H9 (cell line): ENCODE measurements around the gene COQ8B. TPM values are rescaled to one million over a fixed set of nuclear protein-coding genes. Genes with fewer than 3 reads are reported as not detected.

ENCODE experiments used
- DNase-seq: peaks from one replicate; pipeline ENCODE4 v3.0.0-alpha.2; 2017
- H2AFZ ChIP-seq: one replicate; pipeline ENCODE4 v1.6.1; 2013; ENCODE audit warnings: mild to moderate bottlenecking, low read length, control low read depth, moderate library complexity
- H2AK5ac ChIP-seq: 2 replicates; pipeline ENCODE4 v1.6.1; 2013; ENCODE audit warnings: low read length, control low read depth, mixed read lengths; ENCODE audit not compliant: insufficient read length
- H2BK120ac ChIP-seq: one replicate; pipeline ENCODE4 v1.6.1; 2013; ENCODE audit warnings: low read depth, mild to moderate bottlenecking, low read length, control low read depth, inconsistent platforms; ENCODE audit not compliant: poor library complexity, severe bottlenecking
- H2BK12ac ChIP-seq: 2 replicates; pipeline ENCODE4 v1.6.1; 2013; ENCODE audit warnings: low read length, control low read depth, mixed read lengths, low read depth; ENCODE audit not compliant: insufficient read length
- H2BK15ac ChIP-seq: 2 replicates; pipeline ENCODE4 v1.6.1; 2013; ENCODE audit warnings: low read depth, low read length, control low read depth
- H2BK20ac ChIP-seq: one replicate; pipeline ENCODE4 v1.6.1; 2013; ENCODE audit warnings: low read depth, mild to moderate bottlenecking, low read length, control low read depth, inconsistent platforms; ENCODE audit not compliant: poor library complexity, severe bottlenecking
- H2BK5ac ChIP-seq: 2 replicates; pipeline ENCODE4 v1.6.1; 2013; ENCODE audit warnings: low read length, control low read depth, mixed read lengths; ENCODE audit not compliant: insufficient read length
- H3K14ac ChIP-seq: 2 replicates; pipeline ENCODE4 v1.6.1; 2013; ENCODE audit warnings: low read length, control low read depth; ENCODE audit not compliant: insufficient read depth
- H3K18ac ChIP-seq: 2 replicates; pipeline ENCODE4 v1.6.1; 2013; ENCODE audit warnings: low read depth, mild to moderate bottlenecking, mixed read lengths, low read length, control low read depth; ENCODE audit not compliant: insufficient read length
- H3K23ac ChIP-seq: 2 replicates; pipeline ENCODE4 v1.6.1; 2013; ENCODE audit warnings: low read length, control low read depth, mixed read lengths, low read depth; ENCODE audit not compliant: insufficient read length
- H3K23me2 ChIP-seq: 2 replicates; pipeline ENCODE4 v1.6.1; 2013; ENCODE audit warnings: low read depth, mild to moderate bottlenecking, mixed read lengths, low read length, control low read depth; ENCODE audit not compliant: insufficient read length, poor library complexity, severe bottlenecking
- H3K27ac ChIP-seq: 2 replicates; pipeline ENCODE4 v1.5.1; 2013; ENCODE audit warnings: low read length, control low read depth, mixed read lengths, low read depth; ENCODE audit not compliant: insufficient read length
- H3K27me3 ChIP-seq: 2 replicates; pipeline ENCODE4 v1.6.1; 2013; ENCODE audit warnings: low read length, control low read depth, inconsistent platforms; ENCODE audit not compliant: insufficient read depth
- H3K4ac ChIP-seq: 2 replicates; pipeline ENCODE4 v1.6.1; 2013; ENCODE audit warnings: low read depth, mild to moderate bottlenecking, control low read depth, inconsistent platforms, low read length, moderate library complexity
- H3K4me1 ChIP-seq: 2 replicates; pipeline ENCODE4 v1.6.1; 2013; ENCODE audit warnings: low read length, control low read depth, inconsistent platforms; ENCODE audit not compliant: insufficient read depth
- H3K4me2 ChIP-seq: 2 replicates; pipeline ENCODE4 v1.6.1; 2013; ENCODE audit warnings: low read length, control low read depth, mixed read lengths; ENCODE audit not compliant: insufficient read length, insufficient read depth
- H3K56ac ChIP-seq: 2 replicates; pipeline ENCODE4 v1.6.1; 2013; ENCODE audit warnings: low read depth, mild to moderate bottlenecking, mixed read lengths, low read length, control low read depth; ENCODE audit not compliant: insufficient read length
- H3K79me1 ChIP-seq: 2 replicates; pipeline ENCODE4 v1.6.1; 2013; ENCODE audit warnings: low read depth, mild to moderate bottlenecking, moderate library complexity, low read length, control low read depth, inconsistent platforms; ENCODE audit not compliant: insufficient read depth, poor library complexity, severe bottlenecking
- H3K79me2 ChIP-seq: 2 replicates; pipeline ENCODE4 v1.6.1; 2013; ENCODE audit warnings: low read length, control low read depth, inconsistent platforms; ENCODE audit not compliant: insufficient read depth
- H3K9ac ChIP-seq: 2 replicates; pipeline ENCODE4 v1.6.1; 2013; ENCODE audit warnings: low read length, control low read depth, mixed read lengths; ENCODE audit not compliant: insufficient read length; ENCODE audit errors: extremely low read depth
- H3K9me3 ChIP-seq: one replicate; pipeline ENCODE4 v1.6.1; 2013; ENCODE audit warnings: low read depth, low read length, inconsistent platforms; ENCODE audit not compliant: control insufficient read depth
- H3T11ph ChIP-seq: one replicate; pipeline ENCODE4 v1.6.1; 2013; ENCODE audit warnings: mild to moderate bottlenecking, low read length, control low read depth, inconsistent platforms
- H4K20me1 ChIP-seq: one replicate; pipeline ENCODE4 v1.6.1; 2013; ENCODE audit not compliant: control insufficient read depth, insufficient read length, insufficient read depth
- H4K5ac ChIP-seq: 2 replicates; pipeline ENCODE4 v1.6.1; 2013; ENCODE audit warnings: low read depth, mild to moderate bottlenecking, mixed read lengths, low read length, control low read depth; ENCODE audit not compliant: insufficient read length
- H4K8ac ChIP-seq: replicated peaks from 2 replicates; pipeline ENCODE4 v1.6.1; 2013; ENCODE audit warnings: low read length, control low read depth, mixed read lengths, low read depth; ENCODE audit not compliant: insufficient read length
- H4K91ac ChIP-seq: 2 replicates; pipeline ENCODE4 v1.6.1; 2013; ENCODE audit warnings: low read depth, mild to moderate bottlenecking, moderate library complexity, mixed read lengths, low read length, control low read depth; ENCODE audit not compliant: insufficient read length
- H3K27ac Mint-ChIP-seq, 3 experiments: 2 replicates in 2 of 3; 3 replicates in 1 of 3; pipeline ENCODE4 v1.8.0; 2020 to 2021; ENCODE audit warnings: mixed read lengths in 3 of 3, mild to moderate bottlenecking in 1 of 3, moderate library complexity in 1 of 3
- H3K27me3 Mint-ChIP-seq: 2 replicates; pipeline ENCODE4 v1.8.0; 2021; ENCODE audit warnings: low read depth, mild to moderate bottlenecking, moderate library complexity, mixed read lengths
- H3K36me3 Mint-ChIP-seq, 3 experiments: 2 replicates in 2 of 3; 3 replicates in 1 of 3; pipeline ENCODE4 v1.8.0; 2020 to 2021; ENCODE audit warnings: low read depth in 3 of 3, mixed read lengths in 3 of 3; ENCODE audit not compliant: insufficient read depth in 1 of 3
- H3K4me1 Mint-ChIP-seq, 2 experiments: 2 replicates each; pipeline ENCODE4 v1.8.0; 2020; ENCODE audit warnings: mixed read lengths in 2 of 2
- H3K4me3 Mint-ChIP-seq, 2 experiments: 2 replicates in 1 of 2; 3 replicates in 1 of 2; pipeline ENCODE4 v1.8.0; 2020 to 2021; ENCODE audit warnings: mild to moderate bottlenecking in 2 of 2, mixed read lengths in 2 of 2, moderate library complexity in 1 of 2
- H3K9me3 Mint-ChIP-seq, 2 experiments: 2 replicates in 1 of 2; 3 replicates in 1 of 2; pipeline ENCODE4 v1.8.0; 2020; ENCODE audit warnings: mild to moderate bottlenecking in 2 of 2, mixed read lengths in 2 of 2, moderate library complexity in 1 of 2
- CTCF ChIP-seq: fragments of 200-600 bp; sonication (generic); conservative IDR thresholded peaks from 3 replicates; pipeline ENCODE4 v1.8.0; 2021; ENCODE audit warnings: antibody characterized with exemption, mild to moderate bottlenecking
- WGBS: extraction: QIAGEN DNeasy Blood & Tissue Kit; methylation state at CpG from one replicate; pipeline ENCODE4 v1.1.7; 2013; ENCODE audit warnings: missing lambda C conversion rate, low lambda C conversion rate, mixed read lengths; ENCODE audit not compliant: insufficient read length; ENCODE audit errors: extremely low coverage; 5-methylcytosine and 5-hydroxymethylcytosine counted together
- total RNA-seq: library from RNA; stranded (reverse); gene quantifications from 2 replicates; pipeline ENCODE4 v1.2.1, GENCODE V29; 2021

COQ8B gene
- total RNA-seq, 1 experiment from 2014 or later: 40.5 TPM

GRCh38 chr19:40743926-40744325 is 27.2 kb upstream of the COQ8B start:
- Histone ChIP-seq H3K79me2 (no peaks in the 10 kb centered on the region), H3K27me3 (no peaks in the 10 kb centered on the region), H3K9ac (no peak overlapping the region), H4K91ac (no peak overlapping the region), H3K18ac (no peak overlapping the region), H4K20me1 (no peaks in the 10 kb centered on the region), H2BK5ac (no peak overlapping the region), H3K4me2 (no peak overlapping the region), H3K27ac (no peak overlapping the region), H4K5ac (no peak overlapping the region), H3K4ac (no peak overlapping the region), H3K14ac (no peak overlapping the region), H2BK20ac (no peak overlapping the region), H3K9me3 (no peaks in the 10 kb centered on the region), H4K8ac (no peak overlapping the region), H2AFZ (no peak overlapping the region), H3K23ac (no peak overlapping the region), H2BK12ac (no peak overlapping the region), H3K79me1 (no peaks in the 10 kb centered on the region), H2BK120ac (no peak overlapping the region), H3K56ac (no peak overlapping the region), H2AK5ac (no peak overlapping the region), H3K4me1 (0 out of 2 replicates have a peak, but pooled peaks cover 4% of the 10 kb centered on the region), H3T11ph (no peak overlapping the region), H3K23me2 (no peaks in the 10 kb centered on the region), H2BK15ac (no peak overlapping the region)
- WGBS: no CpG with 5 or more reads among the region's 10 CpGs
- Mint-ChIP-seq H3K9me3 (no peaks in the 10 kb centered on the region), H3K4me1 (peaks cover 16 to 20% of the 10 kb centered on the region in 2 experiments), H3K4me3 (no peak overlapping the region), H3K27me3 (no peaks in the 10 kb centered on the region), H3K36me3 (peaks cover 6 to 17% (median 12%) of the 10 kb centered on the region in 3 experiments; a peak in 5 of 7 replicates), H3K27ac (peak overlapping the region in 1 of 3 experiments; percentile 42; a peak in 2 of 7 replicates)
- no peak for DNase-seq
- TF ChIP-seq CTCF: no peak
